GM23338 (cell line): ENCODE measurements around the gene TRAF5.
"Not testable (repeated sequence)": the region's sequence is repeated elsewhere in the genome, so short reads cannot be mapped to it uniquely, and the experiment has no call there.

Experiments
- CREB1 ChIP-seq: fragments of 250-450 bp; sonication (Bioruptor Pico); IDR thresholded peaks from 2 replicates; pipeline ENCODE4 v1.5.0; 2020; ENCODE audit warnings: low read depth, mild to moderate bottlenecking, moderate library complexity
- EZH2 ChIP-seq: fragments of 200-600 bp; sonication (generic); IDR thresholded peaks from one replicate; pipeline ENCODE4 v1.8.0; 2017; ENCODE audit warnings: antibody characterized with exemption, mild to moderate bottlenecking, low read depth; ENCODE audit not compliant: unreplicated experiment
- EZH2phosphoT487 ChIP-seq: fragments of 200-600 bp; sonication (generic); IDR thresholded peaks from one replicate; pipeline ENCODE4 v1.8.1; 2018; ENCODE audit warnings: antibody characterized with exemption; ENCODE audit not compliant: unreplicated experiment
- JUNB ChIP-seq: IDR thresholded peaks from one replicate; pipeline ENCODE4 v1.6.1; 2016; ENCODE audit warnings: antibody characterized with exemption; ENCODE audit not compliant: unreplicated experiment
- NANOG ChIP-seq: IDR thresholded peaks from 2 replicates; pipeline ENCODE4 v1.6.1; 2016; ENCODE audit warnings: antibody characterized with exemption, borderline replicate concordance
- POLR2AphosphoS5 ChIP-seq: IDR thresholded peaks from 2 replicates; pipeline ENCODE4 v1.6.1; 2016; ENCODE audit warnings: antibody characterized with exemption, low read depth
- STAT1 ChIP-seq: IDR thresholded peaks from one replicate; pipeline ENCODE4 v1.6.1; 2016; ENCODE audit warnings: antibody characterized with exemption; ENCODE audit not compliant: unreplicated experiment
- ZNF114 ChIP-seq: fragments of 250-450 bp; sonication (Bioruptor Pico); IDR thresholded peaks from 2 replicates; pipeline ENCODE4 v1.5.0; 2020; ENCODE audit warnings: mild to moderate bottlenecking, moderate library complexity
- ZNF331 ChIP-seq: fragments of 250-450 bp; sonication (Bioruptor Pico); IDR thresholded peaks from 2 replicates; pipeline ENCODE4 v1.5.0; 2020; ENCODE audit warnings: low read depth, mild to moderate bottlenecking, moderate library complexity
- TF ChIP-seq, protein P1 (sequence below), 2 experiments: fragments of 200-600 bp in 1 of 2; sonication (generic) in 1 of 2; conservative IDR thresholded peaks; 2 replicates each; pipeline versions ENCODE4 v1.5.1 to v1.6.1; 2016 to 2017; ENCODE audit warnings: antibody characterized with exemption in 2 of 2, low read depth in 2 of 2, mild to moderate bottlenecking in 2 of 2, moderate library complexity in 1 of 2
- TF ChIP-seq, protein P2 (sequence below): IDR thresholded peaks from one replicate; pipeline ENCODE4 v1.6.1; 2018; ENCODE audit warnings: antibody characterized with exemption; ENCODE audit not compliant: unreplicated experiment
- TF ChIP-seq, protein P3 (sequence below): IDR thresholded peaks from 2 replicates; pipeline ENCODE4 v1.6.1; 2016; ENCODE audit warnings: antibody characterized with exemption
- TF ChIP-seq, protein P4 (sequence below): fragments of 250-450 bp; sonication (Bioruptor Pico); IDR thresholded peaks from 2 replicates; pipeline ENCODE4 v1.5.0; 2020; ENCODE audit warnings: mild to moderate bottlenecking, moderate library complexity

DNA sequence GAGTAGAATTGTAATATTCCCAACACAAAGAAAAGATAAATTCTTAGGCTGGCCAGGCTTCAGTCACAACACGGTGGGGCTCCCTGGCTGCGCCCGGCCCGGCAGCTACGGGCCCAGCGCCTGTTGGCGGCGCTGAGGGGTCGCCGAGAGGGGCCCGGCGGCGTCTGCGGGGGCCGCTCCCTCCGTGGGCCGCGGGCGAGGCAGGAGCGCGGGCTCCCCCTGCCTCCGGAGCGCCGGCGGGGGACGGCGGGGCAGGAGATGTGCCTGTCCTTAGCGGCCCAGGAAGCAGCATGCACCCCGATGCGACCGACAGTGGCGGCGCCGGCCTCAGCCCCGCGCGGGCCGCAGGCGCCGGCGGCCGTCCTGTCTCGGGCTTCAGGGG, 89.6 kb downstream of the TRAF5 start:
- TF ChIP-seq, protein P1, sequence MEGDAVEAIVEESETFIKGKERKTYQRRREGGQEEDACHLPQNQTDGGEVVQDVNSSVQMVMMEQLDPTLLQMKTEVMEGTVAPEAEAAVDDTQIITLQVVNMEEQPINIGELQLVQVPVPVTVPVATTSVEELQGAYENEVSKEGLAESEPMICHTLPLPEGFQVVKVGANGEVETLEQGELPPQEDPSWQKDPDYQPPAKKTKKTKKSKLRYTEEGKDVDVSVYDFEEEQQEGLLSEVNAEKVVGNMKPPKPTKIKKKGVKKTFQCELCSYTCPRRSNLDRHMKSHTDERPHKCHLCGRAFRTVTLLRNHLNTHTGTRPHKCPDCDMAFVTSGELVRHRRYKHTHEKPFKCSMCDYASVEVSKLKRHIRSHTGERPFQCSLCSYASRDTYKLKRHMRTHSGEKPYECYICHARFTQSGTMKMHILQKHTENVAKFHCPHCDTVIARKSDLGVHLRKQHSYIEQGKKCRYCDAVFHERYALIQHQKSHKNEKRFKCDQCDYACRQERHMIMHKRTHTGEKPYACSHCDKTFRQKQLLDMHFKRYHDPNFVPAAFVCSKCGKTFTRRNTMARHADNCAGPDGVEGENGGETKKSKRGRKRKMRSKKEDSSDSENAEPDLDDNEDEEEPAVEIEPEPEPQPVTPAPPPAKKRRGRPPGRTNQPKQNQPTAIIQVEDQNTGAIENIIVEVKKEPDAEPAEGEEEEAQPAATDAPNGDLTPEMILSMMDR (conservative IDR thresholded peaks at IDR 0.05; ENCODE audit: low read depth in 2 of 2), result peak; percentile 38 to 47; a peak in 3 of 4 replicates
- not testable (repeated sequence) for TF ChIP-seq EZH2phosphoT487; EZH2; POLR2AphosphoS5; ZNF114 (CRISPR knock-in tag); CREB1 (CRISPR knock-in tag); ZNF331 (CRISPR knock-in tag); JUNB; STAT1; NANOG
- TF ChIP-seq, protein P2, sequence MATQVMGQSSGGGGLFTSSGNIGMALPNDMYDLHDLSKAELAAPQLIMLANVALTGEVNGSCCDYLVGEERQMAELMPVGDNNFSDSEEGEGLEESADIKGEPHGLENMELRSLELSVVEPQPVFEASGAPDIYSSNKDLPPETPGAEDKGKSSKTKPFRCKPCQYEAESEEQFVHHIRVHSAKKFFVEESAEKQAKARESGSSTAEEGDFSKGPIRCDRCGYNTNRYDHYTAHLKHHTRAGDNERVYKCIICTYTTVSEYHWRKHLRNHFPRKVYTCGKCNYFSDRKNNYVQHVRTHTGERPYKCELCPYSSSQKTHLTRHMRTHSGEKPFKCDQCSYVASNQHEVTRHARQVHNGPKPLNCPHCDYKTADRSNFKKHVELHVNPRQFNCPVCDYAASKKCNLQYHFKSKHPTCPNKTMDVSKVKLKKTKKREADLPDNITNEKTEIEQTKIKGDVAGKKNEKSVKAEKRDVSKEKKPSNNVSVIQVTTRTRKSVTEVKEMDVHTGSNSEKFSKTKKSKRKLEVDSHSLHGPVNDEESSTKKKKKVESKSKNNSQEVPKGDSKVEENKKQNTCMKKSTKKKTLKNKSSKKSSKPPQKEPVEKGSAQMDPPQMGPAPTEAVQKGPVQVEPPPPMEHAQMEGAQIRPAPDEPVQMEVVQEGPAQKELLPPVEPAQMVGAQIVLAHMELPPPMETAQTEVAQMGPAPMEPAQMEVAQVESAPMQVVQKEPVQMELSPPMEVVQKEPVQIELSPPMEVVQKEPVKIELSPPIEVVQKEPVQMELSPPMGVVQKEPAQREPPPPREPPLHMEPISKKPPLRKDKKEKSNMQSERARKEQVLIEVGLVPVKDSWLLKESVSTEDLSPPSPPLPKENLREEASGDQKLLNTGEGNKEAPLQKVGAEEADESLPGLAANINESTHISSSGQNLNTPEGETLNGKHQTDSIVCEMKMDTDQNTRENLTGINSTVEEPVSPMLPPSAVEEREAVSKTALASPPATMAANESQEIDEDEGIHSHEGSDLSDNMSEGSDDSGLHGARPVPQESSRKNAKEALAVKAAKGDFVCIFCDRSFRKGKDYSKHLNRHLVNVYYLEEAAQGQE, result not testable (repeated sequence)
- TF ChIP-seq, protein P3, sequence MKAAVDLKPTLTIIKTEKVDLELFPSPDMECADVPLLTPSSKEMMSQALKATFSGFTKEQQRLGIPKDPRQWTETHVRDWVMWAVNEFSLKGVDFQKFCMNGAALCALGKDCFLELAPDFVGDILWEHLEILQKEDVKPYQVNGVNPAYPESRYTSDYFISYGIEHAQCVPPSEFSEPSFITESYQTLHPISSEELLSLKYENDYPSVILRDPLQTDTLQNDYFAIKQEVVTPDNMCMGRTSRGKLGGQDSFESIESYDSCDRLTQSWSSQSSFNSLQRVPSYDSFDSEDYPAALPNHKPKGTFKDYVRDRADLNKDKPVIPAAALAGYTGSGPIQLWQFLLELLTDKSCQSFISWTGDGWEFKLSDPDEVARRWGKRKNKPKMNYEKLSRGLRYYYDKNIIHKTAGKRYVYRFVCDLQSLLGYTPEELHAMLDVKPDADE, result not testable (repeated sequence)
- TF ChIP-seq, protein P4, sequence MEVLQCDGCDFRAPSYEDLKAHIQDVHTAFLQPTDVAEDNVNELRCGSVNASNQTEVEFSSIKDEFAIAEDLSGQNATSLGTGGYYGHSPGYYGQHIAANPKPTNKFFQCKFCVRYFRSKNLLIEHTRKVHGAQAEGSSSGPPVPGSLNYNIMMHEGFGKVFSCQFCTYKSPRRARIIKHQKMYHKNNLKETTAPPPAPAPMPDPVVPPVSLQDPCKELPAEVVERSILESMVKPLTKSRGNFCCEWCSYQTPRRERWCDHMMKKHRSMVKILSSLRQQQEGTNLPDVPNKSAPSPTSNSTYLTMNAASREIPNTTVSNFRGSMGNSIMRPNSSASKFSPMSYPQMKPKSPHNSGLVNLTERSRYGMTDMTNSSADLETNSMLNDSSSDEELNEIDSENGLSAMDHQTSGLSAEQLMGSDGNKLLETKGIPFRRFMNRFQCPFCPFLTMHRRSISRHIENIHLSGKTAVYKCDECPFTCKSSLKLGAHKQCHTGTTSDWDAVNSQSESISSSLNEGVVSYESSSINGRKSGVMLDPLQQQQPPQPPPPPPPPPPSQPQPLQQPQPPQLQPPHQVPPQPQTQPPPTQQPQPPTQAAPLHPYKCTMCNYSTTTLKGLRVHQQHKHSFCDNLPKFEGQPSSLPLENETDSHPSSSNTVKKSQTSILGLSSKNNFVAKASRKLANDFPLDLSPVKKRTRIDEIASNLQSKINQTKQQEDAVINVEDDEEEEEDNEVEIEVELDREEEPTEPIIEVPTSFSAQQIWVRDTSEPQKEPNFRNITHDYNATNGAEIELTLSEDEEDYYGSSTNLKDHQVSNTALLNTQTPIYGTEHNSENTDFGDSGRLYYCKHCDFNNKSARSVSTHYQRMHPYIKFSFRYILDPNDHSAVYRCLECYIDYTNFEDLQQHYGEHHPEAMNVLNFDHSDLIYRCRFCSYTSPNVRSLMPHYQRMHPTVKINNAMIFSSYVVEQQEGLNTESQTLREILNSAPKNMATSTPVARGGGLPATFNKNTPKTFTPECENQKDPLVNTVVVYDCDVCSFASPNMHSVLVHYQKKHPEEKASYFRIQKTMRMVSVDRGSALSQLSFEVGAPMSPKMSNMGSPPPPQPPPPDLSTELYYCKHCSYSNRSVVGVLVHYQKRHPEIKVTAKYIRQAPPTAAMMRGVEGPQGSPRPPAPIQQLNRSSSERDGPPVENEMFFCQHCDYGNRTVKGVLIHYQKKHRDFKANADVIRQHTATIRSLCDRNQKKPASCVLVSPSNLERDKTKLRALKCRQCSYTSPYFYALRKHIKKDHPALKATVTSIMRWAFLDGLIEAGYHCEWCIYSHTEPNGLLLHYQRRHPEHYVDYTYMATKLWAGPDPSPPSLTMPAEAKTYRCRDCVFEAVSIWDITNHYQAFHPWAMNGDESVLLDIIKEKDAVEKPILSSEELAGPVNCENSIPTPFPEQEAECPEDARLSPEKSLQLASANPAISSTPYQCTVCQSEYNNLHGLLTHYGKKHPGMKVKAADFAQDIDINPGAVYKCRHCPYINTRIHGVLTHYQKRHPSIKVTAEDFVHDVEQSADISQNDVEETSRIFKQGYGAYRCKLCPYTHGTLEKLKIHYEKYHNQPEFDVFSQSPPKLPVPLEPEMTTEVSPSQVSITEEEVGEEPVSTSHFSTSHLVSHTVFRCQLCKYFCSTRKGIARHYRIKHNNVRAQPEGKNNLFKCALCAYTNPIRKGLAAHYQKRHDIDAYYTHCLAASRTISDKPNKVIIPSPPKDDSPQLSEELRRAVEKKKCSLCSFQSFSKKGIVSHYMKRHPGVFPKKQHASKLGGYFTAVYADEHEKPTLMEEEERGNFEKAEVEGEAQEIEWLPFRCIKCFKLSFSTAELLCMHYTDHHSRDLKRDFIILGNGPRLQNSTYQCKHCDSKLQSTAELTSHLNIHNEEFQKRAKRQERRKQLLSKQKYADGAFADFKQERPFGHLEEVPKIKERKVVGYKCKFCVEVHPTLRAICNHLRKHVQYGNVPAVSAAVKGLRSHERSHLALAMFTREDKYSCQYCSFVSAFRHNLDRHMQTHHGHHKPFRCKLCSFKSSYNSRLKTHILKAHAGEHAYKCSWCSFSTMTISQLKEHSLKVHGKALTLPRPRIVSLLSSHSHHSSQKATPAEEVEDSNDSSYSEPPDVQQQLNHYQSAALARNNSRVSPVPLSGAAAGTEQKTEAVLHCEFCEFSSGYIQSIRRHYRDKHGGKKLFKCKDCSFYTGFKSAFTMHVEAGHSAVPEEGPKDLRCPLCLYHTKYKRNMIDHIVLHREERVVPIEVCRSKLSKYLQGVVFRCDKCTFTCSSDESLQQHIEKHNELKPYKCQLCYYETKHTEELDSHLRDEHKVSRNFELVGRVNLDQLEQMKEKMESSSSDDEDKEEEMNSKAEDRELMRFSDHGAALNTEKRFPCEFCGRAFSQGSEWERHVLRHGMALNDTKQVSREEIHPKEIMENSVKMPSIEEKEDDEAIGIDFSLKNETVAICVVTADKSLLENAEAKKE, result not testable (repeated sequence)
